Esophagus squamous epithelium (tissue), 4 donors: ENCODE results near the gene LSP1.

Experiments
- CTCF ChIP-seq, 6 experiments: fragments of 450-650 bp in 4 of 6; fragments of 200-600 bp in 2 of 6; sonication (generic) in 2 of 6; IDR thresholded peaks; one replicate each; pipeline ENCODE4 v1.5.1; 2016 to 2019; ENCODE audit warnings: antibody characterized with exemption in 6 of 6, mild to moderate bottlenecking in 4 of 6, moderate library complexity in 4 of 6
- POLR2A ChIP-seq, 4 donors: fragments of 450-650 bp; IDR thresholded peaks; one replicate each; pipeline ENCODE4 v1.6.1; 2017; ENCODE audit warnings: antibody characterized with exemption in 4 of 4, mild to moderate bottlenecking in 4 of 4, moderate library complexity in 3 of 4

DNA sequence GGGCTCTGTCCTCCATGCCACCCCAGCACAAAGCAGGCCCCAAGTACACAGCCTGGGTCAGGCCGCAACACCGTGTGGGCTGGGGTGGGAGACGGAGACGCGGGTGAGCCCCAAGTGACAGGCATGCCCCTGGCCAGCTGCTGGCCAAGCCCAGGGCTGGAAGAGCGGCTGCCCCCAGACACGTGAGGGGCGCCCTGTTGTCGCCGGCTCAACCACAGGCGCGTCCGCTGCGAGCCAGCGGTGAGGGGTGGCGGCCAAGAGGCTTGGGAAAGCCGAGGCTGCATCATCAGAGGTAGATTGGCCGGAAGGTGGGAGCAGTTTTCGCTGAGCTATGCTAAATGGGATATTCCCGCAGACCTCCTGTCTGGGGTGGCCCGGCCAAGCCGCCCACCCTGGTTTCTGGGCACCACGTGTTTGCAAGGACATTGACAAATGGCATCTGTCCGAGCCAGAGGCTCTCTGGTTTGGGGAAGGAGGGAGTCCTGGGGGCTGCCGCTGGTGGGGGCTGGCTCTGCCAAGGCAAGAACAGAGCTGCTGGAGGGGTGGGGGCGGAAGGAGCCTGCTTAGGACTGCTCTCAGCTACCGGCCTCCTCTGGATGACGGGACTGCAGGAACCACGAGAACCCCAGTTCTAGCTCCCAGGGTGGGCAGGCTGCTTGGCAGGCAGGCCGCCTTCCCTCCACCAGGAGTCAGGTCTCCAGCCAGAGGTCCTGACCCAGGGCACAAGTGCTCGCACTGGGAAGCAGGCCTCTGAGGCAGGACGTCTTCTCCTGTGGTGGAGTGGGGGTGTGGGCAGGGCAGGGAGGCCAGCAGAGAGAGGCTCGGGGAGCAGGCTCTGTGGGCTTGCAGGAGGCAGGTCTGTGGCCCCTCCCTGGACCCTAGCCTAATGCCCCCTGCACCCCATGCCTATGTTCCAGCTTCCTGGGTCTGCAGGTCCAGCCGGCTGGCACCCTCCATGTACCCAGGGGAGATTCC, 38.3 kb downstream of the LSP1 start:
- TF ChIP-seq CTCF (IDR thresholded peaks at IDR 0.05) (no peak), POLR2A (IDR thresholded peaks at IDR 0.05) (no peak)
